DND-41 (cell line): ENCODE data around the gene GPR83.
"Not testable (repeated sequence)": the region's sequence is repeated elsewhere in the genome, so short reads cannot be mapped to it uniquely, and the experiment has no call there.

Source experiments
- ATAC-seq: fragments of 200-7000 bp; cut with Tn5 transposase; 3 replicates; pipeline ENCODE4 v1.9.1; 2021; ENCODE audit warnings: low read depth; ENCODE audit not compliant: insufficient read depth
- DNase-seq: peaks from one replicate; pipeline ENCODE4 v3.0.0-alpha.2; 2020
- H2AFZ ChIP-seq: 2 replicates; pipeline ENCODE4 v1.6.0; 2012; ENCODE audit warnings: low read depth, low read length
- H3K27ac ChIP-seq: 2 replicates; pipeline ENCODE4 v1.5.1; 2012; ENCODE audit warnings: low read length, inconsistent platforms
- H3K27me3 ChIP-seq: fragments of 200-600 bp; sonication (generic); 2 replicates; pipeline ENCODE4 v1.6.0; 2012; ENCODE audit warnings: low read length, mild to moderate bottlenecking, inconsistent platforms; ENCODE audit not compliant: insufficient read depth, poor library complexity
- H3K36me3 ChIP-seq: 2 replicates; pipeline ENCODE4 v1.5.1; 2012; ENCODE audit warnings: low read length, inconsistent platforms; ENCODE audit not compliant: insufficient read depth
- H3K4me1 ChIP-seq: 2 replicates; pipeline ENCODE4 v1.5.1; 2012; ENCODE audit warnings: mild to moderate bottlenecking, low read length; ENCODE audit not compliant: insufficient read depth
- H3K4me2 ChIP-seq: 2 replicates; pipeline ENCODE4 v1.6.0; 2012; ENCODE audit warnings: mild to moderate bottlenecking, moderate library complexity, low read length, inconsistent platforms; ENCODE audit not compliant: insufficient read depth
- H3K4me3 ChIP-seq, 2 experiments: fragments of 200-600 bp in 1 of 2; shearing (Covaris generic) in 1 of 2; 2 replicates each; pipeline ENCODE4 v1.5.1; 2012 to 2016; ENCODE audit warnings: inconsistent platforms in 2 of 2, low read length in 2 of 2, mild to moderate bottlenecking in 2 of 2, low read depth in 1 of 2, moderate library complexity in 1 of 2
- H3K79me2 ChIP-seq: 2 replicates; pipeline ENCODE4 v1.6.0; 2012; ENCODE audit warnings: low read length, inconsistent platforms; ENCODE audit not compliant: insufficient read depth
- H3K9ac ChIP-seq: 2 replicates; pipeline ENCODE4 v1.6.0; 2012; ENCODE audit warnings: low read depth, mild to moderate bottlenecking, inconsistent platforms, low read length, moderate library complexity
- H3K9me3 ChIP-seq: 2 replicates; pipeline ENCODE4 v1.5.1; 2012; ENCODE audit warnings: low read length, moderate library complexity, mild to moderate bottlenecking, inconsistent platforms; ENCODE audit not compliant: insufficient read depth, severe bottlenecking
- H4K20me1 ChIP-seq: 2 replicates; pipeline ENCODE4 v1.6.0; 2012; ENCODE audit warnings: low read length; ENCODE audit not compliant: insufficient read depth
- EZH2 ChIP-seq: IDR thresholded peaks from 3 replicates; pipeline ENCODE4 v1.6.1; 2012; ENCODE audit warnings: borderline replicate concordance, low read depth, mild to moderate bottlenecking, moderate library complexity, low read length, inconsistent platforms; ENCODE audit not compliant: severe bottlenecking
- TF ChIP-seq, protein P1 (sequence below): IDR thresholded peaks from 2 replicates; pipeline ENCODE4 v1.5.1; 2012; ENCODE audit warnings: borderline replicate concordance, low read length, moderate library complexity, mild to moderate bottlenecking; ENCODE audit not compliant: poor library complexity, severe bottlenecking; ENCODE audit errors: extremely low read depth

GPR83 gene

GRCh38 chr11:94398101-94398500 is 3.1 kb downstream of the GPR83 start:
- no peak overlapping the region for H3K9ac ChIP-seq
- H3K9me3 ChIP-seq: no peaks in the 10 kb centered on the region
- no peak overlapping the region for H3K4me2 ChIP-seq
- H4K20me1 ChIP-seq: no peaks in the 10 kb centered on the region
- no peak overlapping the region for H2AFZ ChIP-seq
- H3K27ac ChIP-seq: no peak overlapping the region
- DNase-seq (no peak), ATAC-seq (no peak)
- H3K79me2 ChIP-seq: no peaks in the 10 kb centered on the region
- no peak overlapping the region for H3K4me3 ChIP-seq
- H3K36me3 ChIP-seq: no peaks in the 10 kb centered on the region
- H3K4me1 ChIP-seq: no peaks in the 10 kb centered on the region
- H3K27me3 ChIP-seq: no peaks in the 10 kb centered on the region
- no peak for TF ChIP-seq EZH2
- TF ChIP-seq, protein P1, sequence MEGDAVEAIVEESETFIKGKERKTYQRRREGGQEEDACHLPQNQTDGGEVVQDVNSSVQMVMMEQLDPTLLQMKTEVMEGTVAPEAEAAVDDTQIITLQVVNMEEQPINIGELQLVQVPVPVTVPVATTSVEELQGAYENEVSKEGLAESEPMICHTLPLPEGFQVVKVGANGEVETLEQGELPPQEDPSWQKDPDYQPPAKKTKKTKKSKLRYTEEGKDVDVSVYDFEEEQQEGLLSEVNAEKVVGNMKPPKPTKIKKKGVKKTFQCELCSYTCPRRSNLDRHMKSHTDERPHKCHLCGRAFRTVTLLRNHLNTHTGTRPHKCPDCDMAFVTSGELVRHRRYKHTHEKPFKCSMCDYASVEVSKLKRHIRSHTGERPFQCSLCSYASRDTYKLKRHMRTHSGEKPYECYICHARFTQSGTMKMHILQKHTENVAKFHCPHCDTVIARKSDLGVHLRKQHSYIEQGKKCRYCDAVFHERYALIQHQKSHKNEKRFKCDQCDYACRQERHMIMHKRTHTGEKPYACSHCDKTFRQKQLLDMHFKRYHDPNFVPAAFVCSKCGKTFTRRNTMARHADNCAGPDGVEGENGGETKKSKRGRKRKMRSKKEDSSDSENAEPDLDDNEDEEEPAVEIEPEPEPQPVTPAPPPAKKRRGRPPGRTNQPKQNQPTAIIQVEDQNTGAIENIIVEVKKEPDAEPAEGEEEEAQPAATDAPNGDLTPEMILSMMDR: no peak

DNA sequence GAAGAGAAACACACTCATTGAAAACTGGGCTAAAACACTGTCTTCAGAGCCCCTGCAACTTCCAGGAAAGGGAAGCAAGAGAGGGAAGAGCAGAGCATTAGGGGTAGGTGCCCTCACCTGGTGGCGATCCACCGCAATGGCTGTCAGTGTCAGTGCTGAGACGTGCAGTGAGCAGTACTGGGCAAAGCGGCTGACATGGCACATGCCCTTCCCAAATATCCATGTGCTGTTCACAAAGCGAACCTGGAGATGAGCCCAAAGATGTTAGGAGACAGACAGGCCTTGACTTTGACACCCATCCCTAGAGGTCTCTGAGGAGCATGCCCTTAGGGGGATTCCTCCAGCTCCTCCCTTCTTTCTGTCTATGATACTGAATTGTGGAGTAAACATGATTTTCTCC is 4.9 kb downstream of the GPR83 start:
- Histone ChIP-seq H3K4me1 (no peaks in the 10 kb centered on the region), H3K36me3 (no peaks in the 10 kb centered on the region), H3K4me2 (no peak overlapping the region), H3K9me3 (no peaks in the 10 kb centered on the region), H3K27ac (no peak overlapping the region), H3K9ac (no peak overlapping the region), H3K27me3 (no peaks in the 10 kb centered on the region), H2AFZ (no peak overlapping the region), H3K4me3 (no peak overlapping the region), H3K79me2 (no peaks in the 10 kb centered on the region), H4K20me1 (no peaks in the 10 kb centered on the region)
- ATAC-seq (no peak), DNase-seq (no peak)
- no peak for TF ChIP-seq EZH2
- TF ChIP-seq, protein P1: no peak

DNA sequence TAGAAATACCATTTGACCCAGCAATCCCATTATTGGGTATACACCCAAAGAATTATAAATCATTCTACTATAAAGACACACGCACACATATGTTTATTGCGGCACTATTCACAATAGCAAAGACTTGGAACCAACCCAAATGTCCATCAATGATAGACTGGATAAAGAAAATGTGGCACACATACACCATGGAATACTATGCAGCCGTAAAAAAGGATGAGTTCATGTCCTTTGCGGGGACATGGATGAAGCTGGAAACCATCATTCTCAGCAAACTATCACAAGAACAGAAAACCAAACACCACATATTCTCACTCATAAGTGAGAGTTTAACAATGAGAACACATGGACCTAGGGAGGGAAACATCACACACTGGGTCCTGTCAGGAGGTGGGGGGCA is 9.3 kb downstream of the GPR83 start:
- H3K9me3 ChIP-seq, H3K27me3 ChIP-seq, H3K36me3 ChIP-seq, H3K4me1 ChIP-seq, H3K79me2 ChIP-seq, H3K4me3 ChIP-seq, H2AFZ ChIP-seq, H3K9ac ChIP-seq, DNase-seq, H3K4me2 ChIP-seq, ATAC-seq, H4K20me1 ChIP-seq, H3K27ac ChIP-seq: not testable (repeated sequence)

GRCh38 chr11:94379613-94380012 is 21.6 kb downstream of the GPR83 start:
- ATAC-seq (no peak), DNase-seq (no peak)
- H3K9me3 ChIP-seq: no peaks in the 10 kb centered on the region
- no peaks in the 10 kb centered on the region for H3K27me3 ChIP-seq
- H3K27ac ChIP-seq: no peak overlapping the region
- H3K4me2 ChIP-seq: no peak overlapping the region
- no peak overlapping the region for H3K9ac ChIP-seq
- H3K4me3 ChIP-seq: no peak overlapping the region
- H3K79me2 ChIP-seq: no peaks in the 10 kb centered on the region
- no peak for TF ChIP-seq EZH2
- TF ChIP-seq, protein P1: no peak
- H3K36me3 ChIP-seq: no peaks in the 10 kb centered on the region
- no peaks in the 10 kb centered on the region for H4K20me1 ChIP-seq
- H3K4me1 ChIP-seq: no peaks in the 10 kb centered on the region
- no peak overlapping the region for H2AFZ ChIP-seq
